GM23338 (cell line): ENCODE measurements around the gene XPNPEP3. TPM values are rescaled to one million over a fixed set of nuclear protein-coding genes. Genes with fewer than 3 reads are reported as not detected.

ENCODE experiments used
- ATAC-seq: fragments of 200-7000 bp; cut with Tn5 transposase; 3 replicates; pipeline ENCODE4 v1.9.1; 2020
- DNase-seq: peaks from one replicate; pipeline ENCODE4 v3.0.0-alpha.2; 2015; ENCODE audit warnings: low spot score
- H2AFZ ChIP-seq: fragments of 200-600 bp; sonication (generic); 2 replicates; pipeline ENCODE4 v1.8.0; 2016; ENCODE audit warnings: antibody characterized with exemption, mild to moderate bottlenecking, moderate library complexity
- H3F3A ChIP-seq: fragments of 200-600 bp; sonication (generic); replicated peaks from 2 replicates; pipeline ENCODE4 v1.8.0; 2017; ENCODE audit warnings: antibody characterized with exemption, mixed run types, low read depth
- H3K27ac ChIP-seq: fragments of 200-600 bp; sonication (generic); 2 replicates; pipeline ENCODE4 v1.6.1; 2016; ENCODE audit warnings: low read depth
- H3K27me3 ChIP-seq: fragments of 200-600 bp; sonication (generic); 2 replicates; pipeline ENCODE4 v1.8.0; 2016; ENCODE audit warnings: mild to moderate bottlenecking, mixed run types, moderate library complexity; ENCODE audit not compliant: insufficient read depth
- H3K36me3 ChIP-seq: fragments of 200-600 bp; sonication (generic); 2 replicates; pipeline ENCODE4 v1.8.0; 2016; ENCODE audit warnings: mild to moderate bottlenecking; ENCODE audit not compliant: insufficient read depth
- H3K4me1 ChIP-seq: fragments of 200-600 bp; sonication (generic); 2 replicates; pipeline ENCODE4 v1.8.0; 2016; ENCODE audit warnings: mild to moderate bottlenecking, moderate library complexity; ENCODE audit not compliant: insufficient read depth
- H3K4me2 ChIP-seq: fragments of 200-600 bp; sonication (generic); 2 replicates; pipeline ENCODE4 v1.7.1; 2017; ENCODE audit warnings: mixed run types
- H3K4me3 ChIP-seq: fragments of 200-600 bp; sonication (generic); 2 replicates; pipeline ENCODE4 v1.6.1; 2016; ENCODE audit warnings: mixed run types
- H3K79me2 ChIP-seq: fragments of 200-600 bp; sonication (generic); replicated peaks from 2 replicates; pipeline ENCODE4 v1.8.0; 2017; ENCODE audit warnings: mild to moderate bottlenecking; ENCODE audit not compliant: insufficient read depth
- H3K9me2 ChIP-seq: fragments of 200-600 bp; sonication (generic); 2 replicates; pipeline ENCODE4 v1.8.0; 2017; ENCODE audit not compliant: insufficient read depth
- H4K20me1 ChIP-seq: fragments of 200-600 bp; sonication (generic); replicated peaks from 2 replicates; pipeline ENCODE4 v1.8.0; 2017; ENCODE audit warnings: mild to moderate bottlenecking; ENCODE audit not compliant: insufficient read depth
- H3K27ac Mint-ChIP-seq: 2 replicates; pipeline ENCODE4 v1.8.0; 2020; ENCODE audit warnings: inconsistent platforms, mild to moderate bottlenecking, moderate library complexity, mixed read lengths
- H3K27me3 Mint-ChIP-seq: 3 replicates; pipeline ENCODE4 v1.8.0; 2022; ENCODE audit warnings: low read depth, mild to moderate bottlenecking, moderate library complexity, mixed read lengths, inconsistent platforms; ENCODE audit not compliant: insufficient read depth, poor library complexity
- H3K36me3 Mint-ChIP-seq: 3 replicates; pipeline ENCODE4 v1.8.0; 2021; ENCODE audit warnings: low read depth, mild to moderate bottlenecking, inconsistent platforms, moderate library complexity, mixed read lengths
- H3K4me1 Mint-ChIP-seq: 3 replicates; pipeline ENCODE4 v1.8.0; 2020; ENCODE audit warnings: mild to moderate bottlenecking, inconsistent platforms, mixed read lengths
- H3K4me3 Mint-ChIP-seq: 3 replicates; pipeline ENCODE4 v1.8.0; 2021; ENCODE audit warnings: moderate library complexity, mild to moderate bottlenecking, inconsistent platforms, mixed read lengths
- H3K9me3 Mint-ChIP-seq: 3 replicates; pipeline ENCODE4 v1.8.0; 2020; ENCODE audit warnings: moderate library complexity, mild to moderate bottlenecking, inconsistent platforms, mixed read lengths
- CREB1 ChIP-seq: fragments of 250-450 bp; sonication (Bioruptor Pico); IDR thresholded peaks from 2 replicates; pipeline ENCODE4 v1.5.0; 2020; ENCODE audit warnings: low read depth, mild to moderate bottlenecking, moderate library complexity
- CTCF ChIP-seq, 2 experiments: fragments of 200-600 bp in 1 of 2; sonication (generic) in 1 of 2; conservative IDR thresholded peaks; 2 replicates each; pipeline versions ENCODE4 v1.5.1 to v1.6.1; 2016 to 2017; ENCODE audit warnings: antibody characterized with exemption in 2 of 2, low read depth in 2 of 2, mild to moderate bottlenecking in 2 of 2, moderate library complexity in 1 of 2
- ETS1 ChIP-seq: IDR thresholded peaks from 2 replicates; pipeline ENCODE4 v1.6.1; 2016; ENCODE audit warnings: antibody characterized with exemption
- EZH2 ChIP-seq: fragments of 200-600 bp; sonication (generic); IDR thresholded peaks from one replicate; pipeline ENCODE4 v1.8.0; 2017; ENCODE audit warnings: antibody characterized with exemption, mild to moderate bottlenecking, low read depth; ENCODE audit not compliant: unreplicated experiment
- EZH2phosphoT487 ChIP-seq: fragments of 200-600 bp; sonication (generic); IDR thresholded peaks from one replicate; pipeline ENCODE4 v1.8.1; 2018; ENCODE audit warnings: antibody characterized with exemption; ENCODE audit not compliant: unreplicated experiment
- JUNB ChIP-seq: IDR thresholded peaks from one replicate; pipeline ENCODE4 v1.6.1; 2016; ENCODE audit warnings: antibody characterized with exemption; ENCODE audit not compliant: unreplicated experiment
- NANOG ChIP-seq: IDR thresholded peaks from 2 replicates; pipeline ENCODE4 v1.6.1; 2016; ENCODE audit warnings: antibody characterized with exemption, borderline replicate concordance
- REST ChIP-seq: IDR thresholded peaks from one replicate; pipeline ENCODE4 v1.6.1; 2018; ENCODE audit warnings: antibody characterized with exemption; ENCODE audit not compliant: unreplicated experiment
- STAT1 ChIP-seq: IDR thresholded peaks from one replicate; pipeline ENCODE4 v1.6.1; 2016; ENCODE audit warnings: antibody characterized with exemption; ENCODE audit not compliant: unreplicated experiment
- polyA plus RNA-seq: library from polyadenylated mRNA; unstranded; fragments of >200 nt; fragmentation: Nextera tagmentation; extraction: Ambion mirVana; gene quantifications from 2 replicates; pipeline ENCODE4 v1.2.1, GENCODE V29; 2016
- total RNA-seq: library from RNA; depleted of rRNA; stranded (reverse); fragments of >200 nt; shearing (Covaris generic); gene quantifications from 2 replicates; pipeline ENCODE4 v1.2.3, GENCODE V29; 2014

Gene XPNPEP3
- total and polyA plus RNA-seq, 2 experiments from 2014 or later = 11.6 to 19.5 TPM

- TF ChIP-seq EZH2 = no peak
- no peak for TF ChIP-seq STAT1
- TF ChIP-seq NANOG = no peak
- no peak for TF ChIP-seq JUNB
- TF ChIP-seq EZH2phosphoT487 = no peak
These were observed 27.8 kb upstream of the XPNPEP3 start (continued) for GRCh38 chr22:40829131-40829530.

GRCh38 chr22:40834619-40835018 is 22.3 kb upstream of the XPNPEP3 start:
- no peak for TF ChIP-seq EZH2
- TF ChIP-seq NANOG = no peak
- TF ChIP-seq REST = no peak
- TF ChIP-seq EZH2phosphoT487 = no peak
- no peak for TF ChIP-seq ETS1
- TF ChIP-seq CTCF (conservative IDR thresholded peaks at IDR 0.05; ENCODE audit: low read depth in 2 of 2) = no peak
- TF ChIP-seq JUNB = no peak
- TF ChIP-seq CREB1 (CRISPR knock-in tag) = no peak
- Histone ChIP-seq H3K4me1 (no peaks in the 10 kb centered on the region), H2AFZ (no peak overlapping the region), H4K20me1 (peaks cover 7% of the 10 kb centered on the region), H3K4me2 (no peak overlapping the region), H3K36me3 (peaks cover 42% of the 10 kb centered on the region; the same call in 1 of the 2 replicates), H3K79me2 (peaks cover 30% of the 10 kb centered on the region), H3K27me3 (no peaks in the 10 kb centered on the region), H3F3A (no peaks in the 10 kb centered on the region), H3K4me3 (no peak overlapping the region), H3K9me2 (no peaks in the 10 kb centered on the region), H3K27ac (no peak overlapping the region)
- ATAC-seq (no peak), DNase-seq (no peak)
- Mint-ChIP-seq H3K27me3 (no peaks in the 10 kb centered on the region), H3K9me3 (no peaks in the 10 kb centered on the region), H3K4me1 (no peaks in the 10 kb centered on the region), H3K36me3 (peaks cover 77% of the 10 kb centered on the region), H3K4me3 (no peak overlapping the region), H3K27ac (no peak overlapping the region)
